22Rv1 (cell line): ENCODE measurements around the gene PLXDC2.

Experiments
- ZFX ChIP-seq: fragments of 450-650 bp; IDR thresholded peaks from 2 replicates; pipeline ENCODE4 v1.6.1; 2017; ENCODE audit warnings: antibody characterized with exemption, borderline replicate concordance
- TF ChIP-seq, protein P1 (sequence below): fragments of 450-650 bp; IDR thresholded peaks from 2 replicates; pipeline ENCODE4 v1.5.1; 2017; ENCODE audit warnings: mild to moderate bottlenecking

DNA sequence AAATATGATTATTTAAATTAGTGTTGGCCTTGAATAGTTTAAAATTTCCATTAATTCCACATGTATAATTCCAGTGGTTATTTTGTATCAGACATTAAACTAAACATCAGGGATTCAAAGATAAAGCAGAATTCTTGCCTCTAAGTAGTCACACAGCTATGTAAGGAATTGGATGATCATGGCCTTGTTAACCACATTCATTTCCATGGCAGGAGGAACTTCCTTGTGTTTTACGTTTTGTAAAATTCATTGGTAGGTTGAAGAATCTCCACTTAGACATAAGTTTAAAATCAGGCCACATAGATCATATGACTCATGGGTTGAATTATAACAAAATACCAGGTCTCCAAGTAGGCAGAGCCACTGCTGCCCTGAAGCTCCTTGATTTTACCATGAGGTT is 289.7 kb downstream of the PLXDC2 start:
- TF ChIP-seq, protein P1, sequence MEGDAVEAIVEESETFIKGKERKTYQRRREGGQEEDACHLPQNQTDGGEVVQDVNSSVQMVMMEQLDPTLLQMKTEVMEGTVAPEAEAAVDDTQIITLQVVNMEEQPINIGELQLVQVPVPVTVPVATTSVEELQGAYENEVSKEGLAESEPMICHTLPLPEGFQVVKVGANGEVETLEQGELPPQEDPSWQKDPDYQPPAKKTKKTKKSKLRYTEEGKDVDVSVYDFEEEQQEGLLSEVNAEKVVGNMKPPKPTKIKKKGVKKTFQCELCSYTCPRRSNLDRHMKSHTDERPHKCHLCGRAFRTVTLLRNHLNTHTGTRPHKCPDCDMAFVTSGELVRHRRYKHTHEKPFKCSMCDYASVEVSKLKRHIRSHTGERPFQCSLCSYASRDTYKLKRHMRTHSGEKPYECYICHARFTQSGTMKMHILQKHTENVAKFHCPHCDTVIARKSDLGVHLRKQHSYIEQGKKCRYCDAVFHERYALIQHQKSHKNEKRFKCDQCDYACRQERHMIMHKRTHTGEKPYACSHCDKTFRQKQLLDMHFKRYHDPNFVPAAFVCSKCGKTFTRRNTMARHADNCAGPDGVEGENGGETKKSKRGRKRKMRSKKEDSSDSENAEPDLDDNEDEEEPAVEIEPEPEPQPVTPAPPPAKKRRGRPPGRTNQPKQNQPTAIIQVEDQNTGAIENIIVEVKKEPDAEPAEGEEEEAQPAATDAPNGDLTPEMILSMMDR: no peak
- no peak for TF ChIP-seq ZFX
